H1 (cell line): ENCODE results near the gene DNAI2. TPM values are rescaled to one million over a fixed set of nuclear protein-coding genes. Genes with fewer than 3 reads are reported as not detected.

Experiments
- CEBPB ChIP-seq: IDR thresholded peaks from 2 replicates; pipeline ENCODE4 v1.6.1; 2012; ENCODE audit warnings: low read depth, low read length
- CTBP2 ChIP-seq: IDR thresholded peaks from 2 replicates; pipeline ENCODE4 v1.7.0; 2011; ENCODE audit warnings: borderline replicate concordance, mild to moderate bottlenecking, moderate library complexity, mixed read lengths, low read length; ENCODE audit not compliant: insufficient read depth, insufficient read length
- EZH2 ChIP-seq: fragments of 200-600 bp; sonication (generic); IDR thresholded peaks from 2 replicates; pipeline ENCODE4 v1.7.1; 2012; ENCODE audit warnings: low read depth, mild to moderate bottlenecking, moderate library complexity, low read length, inconsistent platforms; ENCODE audit not compliant: severe bottlenecking
- KDM4A ChIP-seq: IDR thresholded peaks from one replicate; pipeline ENCODE4 v1.7.1; 2012; ENCODE audit warnings: low read depth, mild to moderate bottlenecking, moderate library complexity, low read length, inconsistent platforms; ENCODE audit not compliant: severe bottlenecking
- SIN3A ChIP-seq, 2 experiments: IDR thresholded peaks in 1 of 2; conservative IDR thresholded peaks in 1 of 2; 2 replicates each; pipeline ENCODE4 v1.6.1; 2011 to 2012; ENCODE audit warnings: low read length in 2 of 2, improper control_type of control experiment in 1 of 2, low read depth in 1 of 2, mild to moderate bottlenecking in 1 of 2
- SUZ12 ChIP-seq: fragments of 200-600 bp; sonication (generic); IDR thresholded peaks from 2 replicates; pipeline ENCODE4 v1.6.1; 2012; ENCODE audit warnings: mild to moderate bottlenecking, inconsistent platforms, low read length, moderate library complexity, mixed read lengths
- TCF12 ChIP-seq: IDR thresholded peaks from 2 replicates; pipeline ENCODE4 v1.6.1; 2011; ENCODE audit warnings: low read depth, mild to moderate bottlenecking, low read length
- polyA plus RNA-seq, 7 experiments: library from polyadenylated mRNA; depleted of rRNA in 3 of 7; stranded (reverse) in 5 of 7; unstranded in 2 of 7; fragments of >200 nt in 5 of 7; fragments of 200-250 nt in 2 of 7; gene quantifications; 1 replicate in 5 of 7; 2 replicates in 1 of 7; 4 replicates in 1 of 7; pipeline versions ENCODE4 v1.2.1 to v1.2.3, GENCODE V29; 2011 to 2013; ENCODE audit warnings: missing spikeins in 2 of 7, mixed read lengths in 2 of 7
- total RNA-seq: library from RNA; stranded (reverse); fragmentation: NEBNext Ultra II Directional; extraction: Animal tissue kit (Norgen Biotek cat#: 25700); gene quantifications from 2 replicates; pipeline ENCODE4 v1.2.1, GENCODE V29; 2021
- TF ChIP-seq, protein P1 (sequence below): fragments of 300-600 bp; sonication (generic); IDR thresholded peaks from 2 replicates; pipeline ENCODE4 v1.7.1; 2012; ENCODE audit warnings: low read length, moderate library complexity, mild to moderate bottlenecking, inconsistent platforms; ENCODE audit not compliant: insufficient replicate concordance
- TF ChIP-seq, protein P2 (sequence below): IDR thresholded peaks from 2 replicates; pipeline ENCODE4 v1.6.1; 2011; ENCODE audit warnings: low read depth, mild to moderate bottlenecking, low read length; ENCODE audit not compliant: insufficient read depth

DNAI2 gene
- total and polyA plus RNA-seq, 2 of the 8 experiments (the other 6 are each of a cell fraction or from before 2014, with no cell fraction given), result 0.08 to 0.15 TPM

DNA sequence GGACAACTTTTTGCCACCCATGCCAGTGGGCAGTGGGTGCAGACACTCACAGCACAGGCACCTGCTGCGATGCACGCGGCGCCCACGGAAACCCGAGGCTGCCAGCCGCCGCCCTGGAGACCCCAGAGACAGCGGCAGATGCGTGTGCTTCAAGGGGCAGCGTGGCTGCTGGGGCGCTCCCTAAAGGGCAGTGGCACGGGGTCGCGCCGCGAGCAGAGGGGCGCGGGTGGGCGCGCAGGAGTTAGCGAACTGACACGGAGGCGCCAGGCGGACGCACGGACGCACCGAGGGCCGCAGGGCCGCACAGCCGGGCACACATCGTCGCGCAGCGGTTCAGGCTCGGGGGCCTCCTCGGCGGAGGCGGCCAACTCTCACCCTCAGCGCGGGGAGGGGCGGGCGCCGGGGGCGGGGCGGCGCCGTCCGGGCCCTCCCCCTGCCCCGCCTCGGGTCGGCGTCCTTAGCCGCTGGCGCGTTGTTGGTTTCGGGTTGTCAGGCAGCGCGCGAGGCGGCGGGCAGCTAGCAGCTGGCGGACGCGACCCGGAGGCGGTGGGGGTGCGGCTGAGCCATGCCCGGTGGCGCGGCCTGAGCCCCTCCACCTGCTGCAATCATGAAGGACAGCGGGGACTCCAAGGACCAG lies 51.8 kb downstream of the DNAI2 start, which contains the start of gene KIF19 (continued):
- TF ChIP-seq, protein P1, sequence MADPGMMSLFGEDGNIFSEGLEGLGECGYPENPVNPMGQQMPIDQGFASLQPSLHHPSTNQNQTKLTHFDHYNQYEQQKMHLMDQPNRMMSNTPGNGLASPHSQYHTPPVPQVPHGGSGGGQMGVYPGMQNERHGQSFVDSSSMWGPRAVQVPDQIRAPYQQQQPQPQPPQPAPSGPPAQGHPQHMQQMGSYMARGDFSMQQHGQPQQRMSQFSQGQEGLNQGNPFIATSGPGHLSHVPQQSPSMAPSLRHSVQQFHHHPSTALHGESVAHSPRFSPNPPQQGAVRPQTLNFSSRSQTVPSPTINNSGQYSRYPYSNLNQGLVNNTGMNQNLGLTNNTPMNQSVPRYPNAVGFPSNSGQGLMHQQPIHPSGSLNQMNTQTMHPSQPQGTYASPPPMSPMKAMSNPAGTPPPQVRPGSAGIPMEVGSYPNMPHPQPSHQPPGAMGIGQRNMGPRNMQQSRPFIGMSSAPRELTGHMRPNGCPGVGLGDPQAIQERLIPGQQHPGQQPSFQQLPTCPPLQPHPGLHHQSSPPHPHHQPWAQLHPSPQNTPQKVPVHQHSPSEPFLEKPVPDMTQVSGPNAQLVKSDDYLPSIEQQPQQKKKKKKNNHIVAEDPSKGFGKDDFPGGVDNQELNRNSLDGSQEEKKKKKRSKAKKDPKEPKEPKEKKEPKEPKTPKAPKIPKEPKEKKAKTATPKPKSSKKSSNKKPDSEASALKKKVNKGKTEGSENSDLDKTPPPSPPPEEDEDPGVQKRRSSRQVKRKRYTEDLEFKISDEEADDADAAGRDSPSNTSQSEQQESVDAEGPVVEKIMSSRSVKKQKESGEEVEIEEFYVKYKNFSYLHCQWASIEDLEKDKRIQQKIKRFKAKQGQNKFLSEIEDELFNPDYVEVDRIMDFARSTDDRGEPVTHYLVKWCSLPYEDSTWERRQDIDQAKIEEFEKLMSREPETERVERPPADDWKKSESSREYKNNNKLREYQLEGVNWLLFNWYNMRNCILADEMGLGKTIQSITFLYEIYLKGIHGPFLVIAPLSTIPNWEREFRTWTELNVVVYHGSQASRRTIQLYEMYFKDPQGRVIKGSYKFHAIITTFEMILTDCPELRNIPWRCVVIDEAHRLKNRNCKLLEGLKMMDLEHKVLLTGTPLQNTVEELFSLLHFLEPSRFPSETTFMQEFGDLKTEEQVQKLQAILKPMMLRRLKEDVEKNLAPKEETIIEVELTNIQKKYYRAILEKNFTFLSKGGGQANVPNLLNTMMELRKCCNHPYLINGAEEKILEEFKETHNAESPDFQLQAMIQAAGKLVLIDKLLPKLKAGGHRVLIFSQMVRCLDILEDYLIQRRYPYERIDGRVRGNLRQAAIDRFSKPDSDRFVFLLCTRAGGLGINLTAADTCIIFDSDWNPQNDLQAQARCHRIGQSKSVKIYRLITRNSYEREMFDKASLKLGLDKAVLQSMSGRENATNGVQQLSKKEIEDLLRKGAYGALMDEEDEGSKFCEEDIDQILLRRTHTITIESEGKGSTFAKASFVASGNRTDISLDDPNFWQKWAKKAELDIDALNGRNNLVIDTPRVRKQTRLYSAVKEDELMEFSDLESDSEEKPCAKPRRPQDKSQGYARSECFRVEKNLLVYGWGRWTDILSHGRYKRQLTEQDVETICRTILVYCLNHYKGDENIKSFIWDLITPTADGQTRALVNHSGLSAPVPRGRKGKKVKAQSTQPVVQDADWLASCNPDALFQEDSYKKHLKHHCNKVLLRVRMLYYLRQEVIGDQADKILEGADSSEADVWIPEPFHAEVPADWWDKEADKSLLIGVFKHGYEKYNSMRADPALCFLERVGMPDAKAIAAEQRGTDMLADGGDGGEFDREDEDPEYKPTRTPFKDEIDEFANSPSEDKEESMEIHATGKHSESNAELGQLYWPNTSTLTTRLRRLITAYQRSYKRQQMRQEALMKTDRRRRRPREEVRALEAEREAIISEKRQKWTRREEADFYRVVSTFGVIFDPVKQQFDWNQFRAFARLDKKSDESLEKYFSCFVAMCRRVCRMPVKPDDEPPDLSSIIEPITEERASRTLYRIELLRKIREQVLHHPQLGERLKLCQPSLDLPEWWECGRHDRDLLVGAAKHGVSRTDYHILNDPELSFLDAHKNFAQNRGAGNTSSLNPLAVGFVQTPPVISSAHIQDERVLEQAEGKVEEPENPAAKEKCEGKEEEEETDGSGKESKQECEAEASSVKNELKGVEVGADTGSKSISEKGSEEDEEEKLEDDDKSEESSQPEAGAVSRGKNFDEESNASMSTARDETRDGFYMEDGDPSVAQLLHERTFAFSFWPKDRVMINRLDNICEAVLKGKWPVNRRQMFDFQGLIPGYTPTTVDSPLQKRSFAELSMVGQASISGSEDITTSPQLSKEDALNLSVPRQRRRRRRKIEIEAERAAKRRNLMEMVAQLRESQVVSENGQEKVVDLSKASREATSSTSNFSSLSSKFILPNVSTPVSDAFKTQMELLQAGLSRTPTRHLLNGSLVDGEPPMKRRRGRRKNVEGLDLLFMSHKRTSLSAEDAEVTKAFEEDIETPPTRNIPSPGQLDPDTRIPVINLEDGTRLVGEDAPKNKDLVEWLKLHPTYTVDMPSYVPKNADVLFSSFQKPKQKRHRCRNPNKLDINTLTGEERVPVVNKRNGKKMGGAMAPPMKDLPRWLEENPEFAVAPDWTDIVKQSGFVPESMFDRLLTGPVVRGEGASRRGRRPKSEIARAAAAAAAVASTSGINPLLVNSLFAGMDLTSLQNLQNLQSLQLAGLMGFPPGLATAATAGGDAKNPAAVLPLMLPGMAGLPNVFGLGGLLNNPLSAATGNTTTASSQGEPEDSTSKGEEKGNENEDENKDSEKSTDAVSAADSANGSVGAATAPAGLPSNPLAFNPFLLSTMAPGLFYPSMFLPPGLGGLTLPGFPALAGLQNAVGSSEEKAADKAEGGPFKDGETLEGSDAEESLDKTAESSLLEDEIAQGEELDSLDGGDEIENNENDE, result no peak
- TF ChIP-seq SUZ12, result peak; percentile 67; the same call in 1 of the 2 replicates
- TF ChIP-seq SIN3A (conservative IDR thresholded peaks at IDR 0.05 in 1 of 2, IDR thresholded peaks at IDR 0.05 in 1 of 2; ENCODE audit: low read depth in 1 of 2, low read length in 2 of 2), result peak in 1 of 2 experiments; percentile 69; a peak in 1 of 4 replicates
- TF ChIP-seq EZH2, result peak; percentile 64
- TF ChIP-seq, protein P2, sequence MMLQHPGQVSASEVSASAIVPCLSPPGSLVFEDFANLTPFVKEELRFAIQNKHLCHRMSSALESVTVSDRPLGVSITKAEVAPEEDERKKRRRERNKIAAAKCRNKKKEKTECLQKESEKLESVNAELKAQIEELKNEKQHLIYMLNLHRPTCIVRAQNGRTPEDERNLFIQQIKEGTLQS, result no peak
- no peak for TF ChIP-seq CTBP2
- TF ChIP-seq KDM4A, result peak; percentile 70
- TF ChIP-seq CEBPB, result no peak
- no peak for TF ChIP-seq TCF12
